GM19455 (cell line): Measurements from ENCODE around the gene NIPAL4.
"Not testable (repeated sequence)": the region's sequence is repeated elsewhere in the genome, so short reads cannot be mapped to it uniquely, and the experiment has no call there.

Experiments used
- ATAC-seq: cut with Tn5 transposase; IDR thresholded peaks from one replicate; pipeline ENCODE4 v1.9.1; 2021; ENCODE audit not compliant: unreplicated experiment

Gene NIPAL4

GRCh38 chr5:157459715-157460599, at the start of gene NIPAL4:
NIPAL4 (plus strand) TSS chr5:157460213; CDS start chr5:157460321, 108 bp downstream.
- no peak for ATAC-seq

DNA sequence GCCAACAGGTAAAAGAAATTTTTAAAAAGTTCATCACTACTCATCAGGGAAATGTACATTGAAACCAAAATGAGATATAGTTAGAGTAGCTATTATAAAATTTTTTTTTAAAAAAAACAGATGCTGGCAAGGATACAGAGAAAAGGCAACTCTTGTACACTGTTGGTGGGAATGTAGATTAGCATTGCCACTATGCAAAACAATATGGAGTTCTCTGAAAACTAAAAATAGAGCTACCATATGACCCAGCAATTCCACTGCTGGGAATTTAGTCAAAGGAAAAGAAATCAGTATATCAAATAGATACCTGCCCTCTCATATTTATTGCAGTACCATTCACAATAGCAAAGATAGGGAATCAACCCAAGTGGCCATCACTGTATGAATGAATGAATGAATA, 44.2 kb upstream of the NIPAL4 start:
- no peak for ATAC-seq

DNA sequence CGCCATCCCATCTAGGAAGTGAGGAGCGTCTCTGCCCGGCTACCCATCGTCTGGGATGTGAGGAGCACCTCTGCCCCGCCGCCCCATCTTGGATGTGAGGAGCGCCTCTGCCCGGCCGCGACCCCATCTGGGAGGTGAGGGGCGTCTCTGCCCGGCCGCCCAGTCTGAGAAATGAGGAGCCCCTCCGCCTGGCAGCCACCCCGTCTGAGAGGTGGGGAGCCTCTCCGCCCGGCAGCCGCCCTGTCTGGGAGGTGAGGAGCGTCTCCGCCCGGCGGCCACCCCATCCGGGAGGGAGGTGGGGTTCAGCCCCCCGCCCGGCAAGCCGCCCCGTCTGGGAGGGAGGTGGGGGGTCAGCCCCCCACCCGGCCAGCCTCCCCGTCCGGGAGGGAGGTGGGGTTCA, 40.5 kb upstream of the NIPAL4 start:
- not testable (repeated sequence) for ATAC-seq

DNA sequence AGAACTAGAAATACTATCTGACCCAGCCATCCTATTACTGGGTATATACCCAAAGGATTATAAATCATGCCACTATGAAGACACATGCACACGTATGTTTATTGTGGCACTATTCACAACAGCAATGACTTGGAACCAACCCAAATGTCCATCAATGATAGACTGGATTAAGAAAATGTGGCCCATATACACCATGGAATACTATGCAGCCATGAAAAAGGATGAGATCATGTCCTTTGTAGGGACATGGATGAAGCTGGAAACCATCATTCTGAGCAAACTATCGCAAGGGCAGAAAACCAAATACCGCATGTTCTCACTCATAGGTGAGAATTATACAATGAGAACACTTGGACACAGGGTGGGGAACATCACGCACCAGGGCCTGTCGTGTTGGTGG, 30.1 kb upstream of the NIPAL4 start:
- ATAC-seq, result not testable (repeated sequence)

DNA sequence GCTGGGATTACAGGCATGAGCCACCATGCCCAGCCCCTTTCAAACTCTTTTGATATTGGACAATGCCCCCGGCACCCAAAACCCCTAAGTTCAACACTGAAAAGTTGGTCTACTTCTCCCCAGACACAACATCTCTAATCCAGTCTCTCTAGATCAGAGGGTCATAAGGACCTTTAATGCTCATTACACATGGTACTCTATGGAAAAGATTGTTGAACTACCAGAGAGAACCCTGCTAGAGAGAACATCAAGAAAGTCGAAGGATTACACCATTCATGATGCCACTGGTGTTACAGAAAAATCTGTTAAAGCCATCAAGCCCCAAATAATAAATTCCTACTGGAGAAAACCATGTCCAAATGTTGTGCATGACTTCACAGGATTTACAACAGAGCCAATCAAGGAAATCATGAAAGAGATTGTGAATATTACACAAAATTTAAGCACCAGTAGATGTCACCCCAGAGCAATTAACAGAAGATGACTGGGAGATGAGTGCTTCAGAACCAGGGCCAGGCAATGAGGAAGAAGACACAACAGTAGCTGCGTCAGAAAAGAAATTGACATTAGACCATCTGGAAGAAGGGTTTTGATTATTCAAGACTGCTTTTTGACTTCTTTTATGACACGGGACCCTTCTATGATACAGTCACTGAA, 28.3 kb upstream of the NIPAL4 start:
- no peak for ATAC-seq

DNA sequence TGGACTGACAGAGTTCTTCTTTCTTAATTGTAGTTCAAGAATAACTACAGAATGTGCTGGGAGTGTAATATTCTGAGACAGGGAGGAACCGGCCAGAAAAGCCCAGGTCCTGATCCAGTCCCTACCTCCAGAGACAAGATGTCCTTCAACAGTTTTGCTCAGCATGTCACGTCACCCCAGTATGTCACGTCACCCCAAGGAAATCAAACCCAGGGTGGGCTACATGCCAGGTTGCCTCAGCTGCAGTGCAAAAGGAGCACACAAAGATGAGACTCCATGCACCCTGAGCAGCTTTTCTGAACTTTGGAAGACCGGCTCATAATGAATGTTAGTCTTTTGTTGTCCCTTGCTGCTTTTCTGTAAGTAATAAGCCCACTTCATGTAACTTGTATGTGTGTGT, 25.9 kb upstream of the NIPAL4 start:
- no peak for ATAC-seq

GRCh38 chr5:157443041-157443549, 16.9 kb upstream of the NIPAL4 start:
- no peak for ATAC-seq

DNA sequence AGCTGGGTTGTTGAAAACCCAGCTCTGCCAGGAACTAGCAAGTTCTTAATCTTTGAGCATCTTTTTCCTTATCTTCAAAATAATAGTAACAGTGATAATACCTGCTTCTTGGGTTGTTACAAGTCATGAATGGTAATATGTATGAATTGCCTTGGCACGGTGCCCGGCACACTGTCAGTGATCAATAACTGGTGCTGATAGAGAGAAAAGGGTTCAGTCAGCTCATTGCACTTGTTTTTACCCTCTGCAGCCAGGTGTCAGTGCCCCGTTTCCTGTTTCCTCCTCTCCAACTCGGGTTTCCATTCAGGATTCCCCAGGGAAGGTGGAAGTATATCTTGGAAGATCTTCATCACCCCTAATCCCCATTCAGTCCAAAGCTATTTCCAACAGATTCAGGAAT, 15.8 kb upstream of the NIPAL4 start:
- no peak for ATAC-seq

DNA sequence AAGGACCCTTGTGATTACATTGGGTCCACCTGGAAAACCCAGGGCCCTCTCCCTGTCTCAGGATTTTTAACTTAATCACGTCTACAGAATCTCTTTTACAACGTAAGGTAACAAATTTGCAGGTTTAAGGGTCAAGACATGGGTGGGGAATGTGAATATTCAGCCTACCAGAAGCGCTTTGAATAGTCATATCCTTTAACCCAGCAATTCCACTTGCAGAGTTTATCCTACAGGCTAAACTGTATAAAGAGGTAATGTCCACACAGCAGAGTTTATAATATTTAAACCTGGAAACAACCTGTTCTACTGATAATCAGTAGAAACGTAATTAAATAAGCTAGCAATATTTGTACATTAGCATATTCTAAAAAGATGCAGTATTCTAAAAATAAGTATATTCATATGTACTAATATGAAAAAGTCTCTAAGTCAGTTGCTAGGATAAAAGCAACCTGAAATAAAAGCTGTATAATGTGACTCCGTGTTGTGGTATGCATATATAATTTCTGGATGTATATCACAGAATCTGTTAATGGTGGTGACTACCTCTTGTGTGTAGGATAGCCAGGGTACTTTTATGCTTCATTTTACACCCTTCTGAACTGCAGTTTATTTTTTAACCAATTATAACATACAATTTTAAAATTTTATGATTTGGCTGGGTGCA, 14.1 kb upstream of the NIPAL4 start:
- ATAC-seq, result no peak

DNA sequence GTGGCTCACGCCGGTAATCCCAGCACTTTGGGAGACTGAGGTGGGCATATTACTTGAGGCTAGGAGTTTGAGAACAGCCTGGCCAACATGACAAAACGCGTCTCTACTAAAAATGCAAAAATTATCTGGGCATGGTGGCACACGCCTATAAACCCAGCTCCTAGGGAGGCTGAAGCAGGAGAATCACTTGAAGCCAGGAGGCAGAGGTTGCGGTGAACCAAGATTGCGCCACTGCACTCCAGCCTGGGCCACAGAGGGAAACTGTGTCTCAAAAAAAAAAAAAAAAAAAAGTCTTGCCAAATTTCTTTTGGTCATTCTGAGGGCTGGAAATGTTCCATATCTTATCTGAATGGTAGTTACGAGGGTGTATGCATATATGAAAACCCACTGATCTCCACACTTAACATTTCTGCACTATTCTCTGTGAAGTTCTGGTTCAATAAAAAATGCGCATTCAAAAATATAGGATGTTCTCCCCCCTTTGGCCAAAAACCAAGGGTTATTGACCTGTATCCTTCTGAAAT, 13.5 kb upstream of the NIPAL4 start:
- no peak for ATAC-seq

GRCh38 chr5:157447201-157447637, 12.8 kb upstream of the NIPAL4 start:
- ATAC-seq, result no peak

GRCh38 chr5:157449011-157449723, 10.8 kb upstream of the NIPAL4 start:
- ATAC-seq, result no peak

DNA sequence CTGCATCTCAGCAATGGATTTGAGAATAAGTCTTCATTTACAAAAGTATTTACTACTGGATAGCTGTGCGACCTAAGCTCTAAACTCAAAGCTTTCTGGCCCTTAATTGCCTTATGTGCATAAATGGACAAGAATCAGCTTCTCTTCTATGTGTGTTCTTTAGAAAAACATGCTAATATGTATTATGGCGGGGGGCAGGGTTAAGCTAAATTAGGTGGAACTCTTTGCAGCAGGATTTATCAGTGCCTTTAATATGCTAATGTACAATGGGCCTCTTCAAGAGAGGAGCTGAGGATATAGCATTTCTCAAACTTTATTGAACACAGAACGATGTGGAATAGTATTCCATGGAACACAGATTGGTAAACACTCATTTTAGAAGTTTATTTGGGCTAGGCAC, 10.0 kb upstream of the NIPAL4 start:
- no peak for ATAC-seq

DNA sequence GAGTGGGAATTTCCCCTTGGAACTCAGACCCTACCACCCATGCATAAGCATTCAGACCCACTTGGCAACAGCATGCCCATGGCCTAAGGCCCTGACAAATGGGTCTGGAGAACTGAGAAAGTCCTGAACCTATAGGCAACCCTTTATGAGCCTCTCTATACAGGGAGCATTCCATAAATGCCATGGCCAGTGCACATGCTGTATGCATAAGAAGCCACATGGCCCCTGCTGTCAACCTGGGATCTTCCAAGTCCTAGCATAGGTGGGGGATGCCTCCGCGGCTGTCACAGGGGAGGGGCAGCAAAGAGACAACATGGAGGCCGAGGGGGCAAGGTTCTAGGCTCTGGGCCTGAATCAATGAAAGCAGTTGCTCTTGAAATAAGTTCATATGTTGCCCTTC, 8.2 kb upstream of the NIPAL4 start:
- no peak for ATAC-seq

DNA sequence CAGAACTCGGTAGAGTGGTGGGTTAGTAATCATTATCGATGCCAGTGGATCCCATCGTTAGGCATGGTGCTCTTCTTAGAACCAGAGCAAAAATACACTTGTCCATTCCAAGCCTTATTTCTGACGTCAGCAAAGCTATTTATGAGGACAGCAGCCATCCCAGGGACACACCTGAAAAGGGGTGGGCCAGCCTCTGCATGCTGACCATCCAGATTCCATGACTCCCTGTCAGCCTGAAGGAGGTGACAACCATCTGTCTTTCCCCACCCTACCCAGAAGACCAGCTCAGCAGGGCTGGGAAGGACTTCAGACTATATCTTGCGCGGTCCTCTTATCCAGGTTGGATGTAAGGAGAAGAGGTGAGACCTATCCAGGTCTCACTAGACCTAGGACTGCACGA, 5.7 kb upstream of the NIPAL4 start:
- ATAC-seq, result no peak

GRCh38 chr5:157455057-157455456, 5.0 kb upstream of the NIPAL4 start:
- no peak for ATAC-seq

- ATAC-seq, result no peak
Measured at GRCh38 chr5:157456301-157456700, 3.7 kb upstream of the NIPAL4 start.

GRCh38 chr5:157457391-157457790, 2.6 kb upstream of the NIPAL4 start:
- ATAC-seq, result no peak

- ATAC-seq, result no peak
Measured at GRCh38 chr5:157458835-157459234, 1.2 kb upstream of the NIPAL4 start.

- ATAC-seq, result no peak
Measured at GRCh38 chr5:157460921-157461792, 1.1 kb downstream of the NIPAL4 start.
